CD4-positive, alpha-beta T cell treated with Interleukin-21 for 1 hour (primary cell): ENCODE data around the gene SLFN12.
A peak's percentile ranks its signal among the peaks of the same experiment; 100 is the strongest.
"Not testable (repeated sequence)": the region's sequence is repeated elsewhere in the genome, so short reads cannot be mapped to it uniquely, and the experiment has no call there.

Experiments
- DNase-seq: peaks from one replicate; pipeline ENCODE4 v3.0.0-alpha.2; 2020

SLFN12 gene

DNA sequence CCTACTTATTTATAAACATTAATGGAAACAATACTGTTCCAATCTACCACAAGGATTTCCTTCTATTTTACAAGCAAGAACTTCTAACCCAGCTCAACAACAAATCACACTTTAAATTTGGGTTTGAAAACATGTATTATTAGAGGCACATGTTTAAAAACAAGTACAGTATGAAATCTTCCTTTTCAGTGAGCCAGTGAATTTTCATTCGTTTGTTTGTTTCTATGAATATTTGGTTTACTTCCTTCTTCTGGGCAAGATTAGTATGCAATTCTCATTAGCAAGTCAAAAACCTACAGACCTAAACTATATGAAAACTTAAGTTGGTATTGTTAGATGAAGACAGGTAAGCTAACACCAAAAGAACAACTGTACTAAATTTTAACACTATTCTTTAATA is 25.7 kb downstream of the SLFN12 start:
- DNase-seq, result no peak

DNA sequence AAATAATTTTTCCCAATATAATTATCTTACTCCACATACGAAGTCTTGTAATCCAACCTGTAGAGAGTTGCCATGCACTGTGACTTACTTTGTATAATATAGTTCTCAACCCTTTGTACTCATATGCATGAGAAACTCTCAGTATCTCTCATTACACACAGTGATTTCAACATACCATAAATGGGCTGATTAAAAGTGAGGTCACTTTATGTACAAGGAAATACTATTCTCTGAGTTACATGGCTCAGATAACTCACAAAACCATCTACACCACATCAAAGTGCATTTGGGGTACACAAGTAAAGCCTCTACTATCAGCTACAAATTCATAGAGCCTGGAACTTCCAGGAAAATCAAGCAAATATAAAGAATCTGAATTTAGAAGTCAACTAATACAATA is 27.9 kb downstream of the SLFN12 start:
- DNase-seq, result peak; percentile 13

DNA sequence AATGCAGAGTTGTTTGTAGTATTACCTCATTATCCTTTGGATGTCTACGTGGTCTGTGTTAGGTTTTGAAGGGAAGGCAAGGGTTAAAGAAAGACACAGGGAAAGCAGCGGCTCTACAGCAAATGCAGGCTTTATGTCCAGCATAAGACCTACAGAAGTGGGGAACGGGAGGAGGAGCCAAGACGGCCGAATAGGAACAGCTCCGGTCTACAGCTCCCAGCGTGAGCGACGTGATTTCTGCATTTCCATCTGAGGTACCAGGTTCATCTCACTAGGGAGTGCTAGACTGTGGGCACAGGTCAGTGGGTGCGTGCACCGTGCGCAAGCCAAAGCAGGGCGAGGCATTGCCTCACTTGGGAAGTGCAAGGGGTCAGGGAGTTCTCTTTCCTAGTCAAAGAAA is 38.5 kb downstream of the SLFN12 start:
- not testable (repeated sequence) for DNase-seq

DNA sequence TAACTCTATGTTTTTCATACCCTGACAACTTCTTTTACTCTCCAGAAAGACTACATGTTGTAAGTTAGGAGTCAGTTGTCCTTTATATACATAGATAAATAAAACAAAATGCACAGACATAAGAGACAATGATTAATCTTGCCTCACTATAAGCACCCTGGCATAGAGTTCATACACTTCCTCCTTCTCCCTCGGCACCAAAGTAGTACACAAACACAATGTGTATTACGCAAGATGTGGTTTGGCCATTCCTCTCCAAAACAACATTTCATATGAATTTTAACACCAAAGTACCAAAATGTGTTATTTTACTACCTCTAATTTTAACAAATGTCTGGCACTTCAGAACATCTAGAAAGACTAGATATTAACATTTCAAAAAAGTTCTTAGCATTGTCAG is 41.6 kb downstream of the SLFN12 start:
- DNase-seq, result no peak

DNA sequence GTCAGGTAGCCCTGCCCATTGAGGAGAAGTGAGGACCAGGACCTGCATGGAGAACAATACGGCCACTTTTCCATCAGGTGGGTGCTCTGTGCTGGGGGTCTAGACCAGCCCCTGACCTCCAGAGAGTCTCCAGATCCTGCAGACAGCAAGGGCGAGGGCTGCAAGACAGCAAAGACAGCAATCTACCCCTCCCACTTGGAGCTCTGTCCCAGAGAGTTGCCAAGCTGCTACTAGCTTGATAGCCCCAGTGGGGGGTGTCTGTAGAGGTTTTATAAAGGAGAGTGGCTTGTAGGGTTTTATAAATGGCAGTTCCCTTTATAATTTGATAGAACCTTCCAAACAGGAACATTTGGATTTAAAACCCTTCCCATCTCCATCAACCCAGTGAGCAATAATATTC is 42.1 kb downstream of the SLFN12 start:
- DNase-seq, result no peak

DNA sequence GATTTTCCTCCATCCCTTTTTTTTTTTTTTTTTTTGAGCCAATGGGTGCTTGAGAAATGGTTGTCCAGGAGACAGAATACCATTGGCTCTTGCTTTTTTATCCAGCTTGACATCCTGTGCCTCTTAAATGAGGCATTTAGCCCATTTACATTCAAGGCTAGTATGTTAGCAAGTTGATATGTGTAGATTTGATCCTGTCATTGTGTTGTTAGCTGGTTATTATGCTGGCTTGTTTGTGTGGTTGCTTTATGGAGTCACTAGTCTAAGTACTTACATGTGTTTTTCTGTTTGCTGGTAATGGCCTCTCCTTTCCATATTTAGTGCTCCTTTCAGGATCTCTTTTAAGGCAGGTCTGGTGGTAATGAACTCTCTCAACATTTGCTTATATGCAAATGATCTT is 44.8 kb downstream of the SLFN12 start:
- no peak for DNase-seq

DNA sequence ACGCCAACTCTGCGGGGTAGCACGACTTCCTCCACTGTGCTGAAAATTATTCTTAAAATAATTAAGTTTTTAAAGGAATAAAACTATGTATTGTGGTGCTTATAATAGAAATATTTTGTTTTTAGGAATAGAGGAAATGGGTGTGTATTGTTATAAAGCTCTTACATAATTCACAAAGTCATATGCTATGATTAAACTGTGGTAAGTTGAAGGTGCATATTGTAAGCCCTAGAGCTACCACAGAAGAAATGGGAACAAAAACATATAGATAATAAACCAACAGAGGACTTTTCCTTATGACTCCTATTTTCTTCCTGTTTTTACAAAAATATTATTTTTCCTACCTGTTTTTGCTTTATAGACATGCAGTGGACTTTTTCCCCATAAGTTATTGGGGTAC is 54.6 kb downstream of the SLFN12 start:
- DNase-seq, result no peak

DNA sequence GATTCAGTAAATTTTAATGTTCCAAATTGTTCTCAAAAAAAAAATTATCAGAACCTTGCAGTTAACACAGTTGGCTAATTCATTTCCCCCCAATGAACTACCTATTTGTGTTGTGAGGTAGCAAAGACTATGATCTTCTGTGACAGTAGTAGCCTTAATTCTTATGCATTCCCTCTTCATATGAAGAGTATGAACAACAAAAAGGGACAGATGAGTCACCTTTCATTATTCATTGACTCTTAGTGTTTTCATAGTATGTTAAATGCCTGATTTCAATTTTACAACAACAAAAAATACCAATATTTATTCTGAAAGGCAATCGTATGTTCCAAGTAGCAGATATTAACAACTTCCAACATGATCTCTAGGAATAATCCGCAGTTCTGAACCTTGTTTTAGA is 55.2 kb downstream of the SLFN12 start:
- DNase-seq, result no peak

DNA sequence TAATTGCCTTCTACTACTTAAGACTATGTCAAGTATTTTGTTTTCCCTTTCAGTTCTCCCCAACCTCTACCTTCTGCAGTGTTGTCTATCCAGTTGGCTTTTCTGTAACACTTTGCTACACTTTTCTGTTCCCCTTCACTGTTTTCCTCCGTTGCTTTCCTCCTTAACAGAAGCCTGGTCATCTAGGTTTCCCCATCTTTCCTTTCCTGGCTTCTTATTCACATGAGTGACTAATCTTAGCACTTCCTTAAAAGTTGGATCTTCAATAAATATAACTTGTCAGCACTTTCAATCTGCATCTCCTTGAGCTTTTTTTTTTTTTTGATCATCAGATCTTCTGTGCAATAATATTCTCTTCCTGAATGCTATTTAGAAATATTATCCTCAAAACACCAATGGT is 56.1 kb downstream of the SLFN12 start:
- no peak for DNase-seq

DNA sequence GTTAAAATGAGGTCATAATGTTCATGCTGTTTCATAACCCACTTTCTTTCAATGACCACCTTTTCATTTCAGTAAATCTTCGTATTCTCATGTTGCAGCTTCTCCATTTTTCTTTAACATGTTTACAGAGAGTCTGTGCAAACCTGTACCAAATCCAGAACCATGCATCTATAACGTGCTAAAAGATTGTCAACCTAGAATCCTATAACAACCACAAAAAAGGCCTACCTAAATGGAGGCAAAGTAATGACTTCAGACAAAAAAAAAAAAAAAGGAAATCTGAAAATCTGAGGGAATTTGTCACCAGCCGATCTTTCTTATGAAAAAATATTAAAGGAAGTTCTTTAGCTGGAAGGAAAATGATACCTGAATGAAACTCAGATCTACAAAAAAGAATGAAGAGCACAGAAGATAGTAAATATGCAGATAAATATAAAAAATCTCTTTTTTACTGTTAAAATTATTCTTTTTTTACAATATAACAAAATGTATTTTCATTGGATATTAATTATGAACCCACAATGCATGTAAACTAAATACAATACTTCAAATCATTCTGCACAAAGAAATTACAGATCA is 57.4 kb downstream of the SLFN12 start:
- no peak for DNase-seq

DNA sequence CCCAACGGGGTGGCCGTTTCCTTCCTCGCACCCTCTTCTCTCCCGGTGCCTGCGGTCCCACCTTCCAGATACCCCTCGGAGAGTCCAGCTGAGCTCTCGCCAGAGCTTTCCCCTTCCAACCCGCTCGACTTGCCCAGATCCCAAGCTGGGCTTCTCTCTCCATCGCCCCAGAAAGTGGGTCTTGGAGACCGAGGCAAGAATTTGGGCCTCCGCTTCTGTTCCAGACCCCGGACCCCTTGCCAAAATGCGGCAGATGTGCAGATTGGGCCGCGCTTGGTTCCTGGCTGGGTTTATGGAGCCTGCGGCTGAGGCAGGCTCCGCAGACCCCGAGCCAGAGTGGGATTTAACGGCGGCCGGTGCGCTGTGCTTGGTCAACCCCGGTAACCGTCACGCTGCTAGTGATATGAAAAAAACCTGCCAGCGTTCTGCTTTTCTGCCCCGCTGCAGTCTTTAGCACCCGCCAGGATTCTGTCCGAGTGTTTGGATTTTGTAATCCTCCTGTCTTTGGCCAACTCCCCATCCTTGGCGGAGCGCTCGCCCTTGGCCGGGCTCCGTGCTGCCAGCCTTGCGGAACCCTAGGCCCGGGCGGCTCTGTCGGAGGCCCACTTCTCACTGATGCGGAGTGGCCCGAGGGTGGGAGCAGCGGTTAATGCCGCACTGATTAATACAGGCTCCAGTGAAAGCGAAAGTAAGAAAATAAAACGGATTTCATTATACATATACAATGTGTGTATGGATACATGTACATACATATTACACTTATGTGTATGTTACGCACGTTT is 58.1 kb downstream of the SLFN12 start:
- DNase-seq, result peak; percentile 67

DNA sequence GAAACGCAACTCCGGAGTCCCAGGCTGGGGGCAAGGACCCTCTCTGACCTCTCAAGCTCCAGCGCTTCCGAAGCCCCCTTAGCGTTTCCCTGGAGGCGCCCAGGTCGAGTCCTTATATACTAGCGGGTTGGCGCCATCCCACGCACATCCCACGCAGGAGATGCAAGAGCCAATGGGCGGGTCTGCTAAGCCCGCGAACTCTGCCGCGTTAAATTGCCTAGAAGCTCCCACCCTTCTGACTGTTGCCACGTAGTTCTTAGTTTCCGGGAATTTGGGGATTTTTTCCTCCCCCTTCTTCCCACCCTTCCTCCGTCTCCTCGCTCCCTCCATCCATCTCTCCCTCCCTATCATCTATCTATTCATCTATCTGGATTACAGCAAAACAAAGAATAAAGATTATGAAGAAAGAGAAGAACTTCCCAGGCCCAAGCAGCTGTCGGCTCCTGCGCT is 58.7 kb downstream of the SLFN12 start, which contains the start of gene SLFN11:
SLFN11 (minus strand) TSS at position 88 of the 450 bp plus-strand sequence. CDS start 9,814 bp downstream, outside the sequence.
- DNase-seq, result peak; percentile 91

DNA sequence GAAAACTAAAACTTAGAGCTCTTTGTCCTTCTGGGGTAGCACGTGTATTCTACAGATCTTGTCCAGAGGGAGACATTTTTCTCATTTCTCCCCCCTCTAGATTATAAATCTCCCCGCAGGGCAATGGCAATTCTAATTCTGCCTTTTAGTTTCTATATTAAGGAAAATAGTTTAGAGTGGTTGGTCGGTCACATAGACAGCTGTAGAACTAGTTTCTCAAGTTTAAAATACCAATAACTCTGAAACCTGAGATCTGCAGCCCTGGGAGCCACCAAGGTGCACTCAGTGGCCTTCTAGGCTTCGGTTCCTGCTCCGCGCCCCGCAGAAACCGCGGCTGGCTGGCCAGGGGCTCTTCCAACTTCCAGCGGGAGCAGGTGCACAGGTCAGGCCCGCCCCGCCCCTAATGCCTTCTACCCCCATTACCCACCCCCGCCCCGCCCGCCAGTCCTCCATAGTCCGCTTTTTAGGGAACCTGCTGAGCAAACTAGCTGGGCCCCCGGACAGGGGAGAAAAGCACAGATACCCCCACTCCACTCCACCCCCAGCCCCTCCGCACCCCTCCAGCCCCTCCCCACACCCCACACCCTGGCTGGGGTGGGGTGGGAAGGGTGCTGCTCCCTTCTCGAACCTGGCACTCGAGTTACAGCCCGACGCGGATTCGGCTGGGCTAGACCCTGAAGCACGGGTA is 59.3 kb downstream of the SLFN12 start:
- peak; percentile 45 for DNase-seq

DNA sequence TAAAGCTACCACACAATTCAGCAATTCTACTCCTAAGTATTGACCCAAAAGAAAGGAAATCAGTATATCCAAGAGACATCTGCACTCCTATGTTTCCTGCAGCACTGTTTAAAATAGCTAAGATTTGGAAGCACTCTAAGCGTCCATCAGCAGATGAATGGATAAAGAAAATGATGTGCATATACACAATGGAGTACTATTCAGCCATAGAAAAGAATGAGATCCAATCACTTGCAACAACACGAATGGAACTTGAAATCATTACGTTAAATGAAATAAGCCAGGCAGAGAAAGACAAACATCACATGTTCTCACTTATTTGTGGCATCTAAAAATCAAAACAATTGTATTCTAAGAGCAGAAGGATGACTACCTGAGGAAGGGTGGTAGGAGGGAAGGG is 60.4 kb downstream of the SLFN12 start:
- DNase-seq, result no peak

DNA sequence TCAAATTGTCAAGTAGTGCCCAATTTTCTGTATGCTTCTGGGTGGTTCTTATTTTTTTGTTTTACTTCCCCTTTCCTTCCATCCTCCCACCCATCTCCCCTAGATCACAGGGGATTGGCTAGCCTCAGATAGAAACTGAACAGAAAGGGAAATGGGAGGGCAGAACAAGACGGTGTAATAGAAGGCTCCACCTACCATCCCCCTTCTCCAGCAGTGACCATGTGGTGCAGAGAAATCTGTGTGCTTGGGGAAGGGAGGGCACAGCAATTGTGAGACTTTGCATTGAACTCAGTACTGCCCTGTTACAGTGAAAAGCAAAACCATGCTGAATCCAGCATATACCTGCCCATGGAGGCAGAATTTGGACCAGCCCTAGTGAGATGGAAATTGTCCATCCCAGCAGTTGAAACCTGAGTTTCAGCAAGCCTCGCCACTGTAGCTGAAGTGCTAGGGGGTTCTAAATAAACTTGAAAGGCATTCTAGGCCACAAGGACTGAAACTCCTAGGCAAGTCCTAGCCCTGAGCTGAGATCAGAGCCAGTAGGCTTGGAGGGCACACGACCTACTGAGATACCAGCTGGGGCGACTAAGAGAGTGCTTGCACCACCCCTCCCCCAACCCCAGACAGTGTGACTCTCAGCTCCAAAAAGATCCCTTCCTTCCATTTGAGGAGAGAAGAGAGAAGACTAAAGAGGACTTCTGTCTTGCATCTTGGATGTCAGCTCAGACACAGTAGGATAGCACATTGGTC is 64.0 kb downstream of the SLFN12 start:
- DNase-seq, result peak; percentile 67

DNA sequence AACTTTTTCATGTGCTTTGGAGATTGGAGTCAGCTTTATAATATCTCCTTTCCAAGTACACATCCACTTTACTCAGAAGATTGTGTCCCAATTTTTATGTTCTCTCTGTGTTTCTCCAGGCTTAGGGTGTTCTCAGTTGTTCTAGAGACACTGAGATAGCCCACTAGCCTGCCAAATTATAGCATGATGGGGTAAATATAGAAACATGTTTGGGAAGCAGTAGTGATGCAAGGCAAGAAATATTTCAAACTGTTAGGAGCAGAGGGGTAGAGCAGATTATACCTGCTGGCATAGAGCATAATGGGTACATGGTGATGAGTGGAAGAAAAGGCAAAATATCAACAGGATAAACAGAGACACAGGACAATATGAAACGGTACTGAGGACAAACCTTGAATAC is 71.3 kb downstream of the SLFN12 start:
- DNase-seq, result no peak
